ENCODE measurements around the gene ARMC5. TPM values are rescaled to one million over a fixed set of nuclear protein-coding genes. Genes with fewer than 3 reads are reported as not detected.
"Not testable (repeated sequence)": the region's sequence is repeated elsewhere in the genome, so short reads cannot be mapped to it uniquely, and the experiment has no call there.

Gene ARMC5
- total RNA-seq, 1 experiment from 2014 or later: 33.1 TPM

GRCh38 chr16:31496670-31497069, 37.4 kb downstream of the ARMC5 start:
- DNase-seq (ENCODE audit: low spot score): no peak

GRCh38 chr16:31498493-31498892, 39.2 kb downstream of the ARMC5 start:
- no peak for DNase-seq (ENCODE audit: low spot score)

- no peak for DNase-seq (ENCODE audit: low spot score)
Measured at GRCh38 chr16:31499928-31500327, 40.6 kb downstream of the ARMC5 start.

GRCh38 chr16:31501226-31501965, 42.1 kb downstream of the ARMC5 start:
- no peak for DNase-seq (ENCODE audit: low spot score)

- DNase-seq (ENCODE audit: low spot score): no peak
Measured at GRCh38 chr16:31501966-31502348, 42.7 kb downstream of the ARMC5 start.

- no peak for DNase-seq (ENCODE audit: low spot score)
Measured at GRCh38 chr16:31502981-31503380, 43.7 kb downstream of the ARMC5 start.

GRCh38 chr16:31503555-31503954, 44.3 kb downstream of the ARMC5 start:
- not testable (repeated sequence) for DNase-seq (ENCODE audit: low spot score)

GRCh38 chr16:31504159-31504558, 44.9 kb downstream of the ARMC5 start:
- no peak for DNase-seq (ENCODE audit: low spot score)

- no peak for DNase-seq (ENCODE audit: low spot score)
Measured at GRCh38 chr16:31505483-31505882, 46.2 kb downstream of the ARMC5 start.

GRCh38 chr16:31507617-31507928, 48.3 kb downstream of the ARMC5 start:
- peak; percentile 31 for DNase-seq (ENCODE audit: low spot score)

GRCh38 chr16:31507929-31508705, 48.8 kb downstream of the ARMC5 start, which contains the start of gene RUSF1:
Gene RUSF1 (minus strand): TSS chr16:31508391. CDS start chr16:31508373, 18 bp downstream.
- DNase-seq (ENCODE audit: low spot score): peak; percentile 82

- no peak for DNase-seq (ENCODE audit: low spot score)
Measured at GRCh38 chr16:31508706-31509195, 49.5 kb downstream of the ARMC5 start.

GRCh38 chr16:31513126-31513525, 53.8 kb downstream of the ARMC5 start:
- DNase-seq (ENCODE audit: low spot score): peak; percentile 20

GRCh38 chr16:31513884-31514283, 54.6 kb downstream of the ARMC5 start:
- DNase-seq (ENCODE audit: low spot score): no peak

Other genes with a start within 250 kb of the ARMC5 start
- gene TRIM72, start 245.4 kb upstream of the ARMC5 start, total RNA-seq (2014; rRNA removed; shearing (Covaris generic)): 0.23 and 0.84 TPM in 2 replicates
- not detected in 2 replicates for gene PYDC1, start 242.4 kb upstream of the ARMC5 start, total RNA-seq (2014; rRNA removed; shearing (Covaris generic))
- 4.3 and 5.1 TPM in 2 replicates for gene ITGAM, start 199.5 kb upstream of the ARMC5 start, total RNA-seq (2014; rRNA removed; shearing (Covaris generic))
- gene ITGAX, start 104.3 kb upstream of the ARMC5 start, total RNA-seq (2014; rRNA removed; shearing (Covaris generic)): 0.15 and 0.26 TPM in 2 replicates
- not detected in 2 replicates for gene ITGAD, start 66.2 kb upstream of the ARMC5 start, total RNA-seq (2014; rRNA removed; shearing (Covaris generic))
- not detected in 2 replicates for gene COX6A2, start 31.1 kb upstream of the ARMC5 start, total RNA-seq (2014; rRNA removed; shearing (Covaris generic))
- not detected in 2 replicates for gene ZNF843, start 16.7 kb upstream of the ARMC5 start, total RNA-seq (2014; rRNA removed; shearing (Covaris generic))
- gene TGFB1I1, start 12.7 kb downstream of the ARMC5 start, total RNA-seq (2014; rRNA removed; shearing (Covaris generic)): 0.43 and 1.1 TPM in 2 replicates
- gene SLC5A2, start 23.6 kb downstream of the ARMC5 start, total RNA-seq (2014; rRNA removed; shearing (Covaris generic)): 0.29 and 0.86 TPM in 2 replicates
- gene RUSF1, start 48.9 kb downstream of the ARMC5 start, total RNA-seq (2014; rRNA removed; shearing (Covaris generic)): 43.7 and 53.3 TPM in 2 replicates
- not detected in 2 replicates for gene AHSP, start 68.4 kb downstream of the ARMC5 start, total RNA-seq (2014; rRNA removed; shearing (Covaris generic))

Measured in HT-29 (cell line).